ENCODE data around the gene KCNIP1.

DNA sequence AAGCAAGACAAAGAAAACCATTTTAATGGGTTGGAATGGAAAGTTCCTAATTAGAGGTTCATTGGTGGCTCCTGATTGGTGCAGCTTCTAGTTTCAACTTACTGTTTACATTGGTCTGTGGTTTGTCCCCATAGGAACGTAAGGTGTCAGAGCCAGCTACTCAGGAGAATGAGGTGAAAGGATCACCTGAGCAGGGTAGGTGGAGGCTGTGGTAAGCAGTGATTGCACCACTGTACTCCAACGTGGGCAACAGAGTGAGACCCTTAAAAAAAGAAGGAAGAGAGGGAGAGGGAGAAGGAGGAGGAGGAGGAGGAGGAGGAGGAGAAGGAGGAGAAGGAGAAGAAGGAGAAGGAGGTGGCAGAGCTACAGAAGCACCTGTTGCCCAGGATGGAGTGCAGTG is 30.4 kb downstream of the KCNIP1 start:
- TF ChIP-seq CTCF (IDR thresholded peaks at IDR 0.05) = no peak
- no peak for TF ChIP-seq POLR2AphosphoS5 (IDR thresholded peaks at IDR 0.05)
- TF ChIP-seq POLR2A (IDR thresholded peaks at IDR 0.05; ENCODE audit: low read depth) = no peak

All from esophagus muscularis mucosa (tissue), 3 donors.